Cardiac septum (tissue), 1 donor: ENCODE data around the gene NSUN2. TPM values are rescaled to one million over a fixed set of nuclear protein-coding genes. Genes with fewer than 3 reads are reported as not detected.

Source experiments
- DNase-seq: peaks from one replicate; pipeline ENCODE4 v3.0.0-alpha.2; 2020; ENCODE audit warnings: low spot score
- intact Hi-C: fragments of 100-400 bp; cut with DNase I; formaldehyde crosslinking; loops from one replicate; pipeline ENCODE4 v1.14.0; 2022
- total RNA-seq: library from RNA; stranded (reverse); fragmentation: NEBNext Ultra II Directional; extraction: Animal tissue kit (Norgen Biotek cat#: 25700); gene quantifications from one replicate; pipeline ENCODE4 v1.2.1, GENCODE V29; 2021
- donor health status: DM: no; HTN: no; CAD: no.

Gene NSUN2
- total RNA-seq, 1 donor from 2014 or later: 39.9 TPM

DNA sequence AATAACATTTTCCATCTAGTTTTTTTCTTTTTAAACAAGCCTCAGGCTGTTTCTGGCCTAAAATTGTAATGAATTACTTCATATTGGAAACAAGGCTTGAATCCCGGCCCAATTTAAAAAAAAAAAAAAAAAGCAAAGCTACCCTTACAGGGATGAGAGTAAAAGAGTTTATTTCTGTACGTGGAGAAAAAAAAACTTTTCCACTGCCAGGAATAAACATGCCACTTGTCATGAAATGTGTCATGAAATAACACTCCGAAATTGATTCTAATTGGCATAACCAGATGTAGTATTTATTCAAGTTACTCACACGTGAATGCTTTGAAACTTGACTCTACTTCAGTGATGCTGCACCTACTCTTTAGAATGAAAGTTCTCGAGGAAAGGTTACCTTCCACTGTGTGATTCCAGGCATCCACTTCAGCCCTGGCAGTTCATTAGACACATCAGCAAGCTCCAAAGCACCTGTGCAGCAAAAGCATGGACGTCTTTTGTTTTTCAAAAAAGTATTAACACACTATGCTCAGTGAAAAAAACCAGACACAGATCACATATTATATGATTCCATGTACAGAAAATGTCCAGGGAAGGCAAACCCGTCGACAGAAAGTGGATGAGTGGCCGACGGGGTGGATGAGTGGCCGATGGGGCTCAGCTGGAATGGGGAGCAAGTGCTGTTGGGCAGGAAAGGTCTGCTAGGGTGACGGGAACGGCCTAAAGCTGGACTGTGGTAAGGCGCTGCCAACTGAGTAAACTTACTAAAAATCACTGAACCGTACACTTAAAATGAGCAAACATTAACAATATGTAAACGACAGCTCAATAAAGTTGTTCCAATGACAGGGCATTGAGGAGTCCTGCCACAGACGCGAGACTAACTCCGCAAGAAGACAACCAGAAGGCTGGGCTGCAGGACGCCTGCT is 21.2 kb downstream of the NSUN2 start:
- no peak for DNase-seq
- intact Hi-C loops: no loop called here

DNA sequence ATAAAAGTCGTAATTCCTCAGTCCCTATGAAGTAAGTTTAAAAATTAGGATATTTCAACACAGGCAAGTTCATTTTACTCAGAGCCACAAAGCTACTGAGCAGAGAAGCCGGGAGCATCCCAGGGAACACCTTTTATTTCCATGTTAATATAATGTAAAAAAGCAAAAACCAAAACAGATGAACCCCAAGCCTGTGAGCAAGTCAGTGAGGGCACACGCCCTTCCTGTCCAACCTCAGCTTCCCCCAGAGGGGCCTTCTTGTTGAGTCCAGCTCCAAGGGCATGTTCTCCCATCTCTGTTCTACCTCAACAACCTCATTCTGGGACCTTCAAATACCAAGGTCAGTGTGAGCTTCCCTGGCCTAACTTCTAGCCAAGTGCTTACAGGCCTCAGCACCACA is 24.8 kb downstream of the NSUN2 start:
- intact Hi-C loops: no loop called here
- DNase-seq: no peak

DNA sequence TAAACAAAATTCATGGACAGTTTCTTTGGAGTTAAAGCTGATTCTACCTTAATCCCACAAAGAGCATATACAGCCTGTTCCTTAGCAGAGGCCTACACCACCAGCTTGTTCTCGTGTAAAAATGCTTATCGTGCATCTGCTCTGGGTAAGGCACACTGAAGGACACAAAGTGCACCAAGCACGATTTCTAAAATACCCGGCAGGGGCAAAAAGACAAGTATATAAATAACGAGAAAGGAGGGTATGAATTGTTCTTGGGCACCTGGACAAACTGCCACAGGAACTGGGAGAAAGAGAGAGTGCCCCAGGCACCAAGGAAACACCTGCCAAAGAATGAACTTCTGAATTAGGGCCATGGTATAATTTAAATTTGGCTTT is 25.3 kb downstream of the NSUN2 start:
- no peak for DNase-seq
- intact Hi-C loops: no loop called here

DNA sequence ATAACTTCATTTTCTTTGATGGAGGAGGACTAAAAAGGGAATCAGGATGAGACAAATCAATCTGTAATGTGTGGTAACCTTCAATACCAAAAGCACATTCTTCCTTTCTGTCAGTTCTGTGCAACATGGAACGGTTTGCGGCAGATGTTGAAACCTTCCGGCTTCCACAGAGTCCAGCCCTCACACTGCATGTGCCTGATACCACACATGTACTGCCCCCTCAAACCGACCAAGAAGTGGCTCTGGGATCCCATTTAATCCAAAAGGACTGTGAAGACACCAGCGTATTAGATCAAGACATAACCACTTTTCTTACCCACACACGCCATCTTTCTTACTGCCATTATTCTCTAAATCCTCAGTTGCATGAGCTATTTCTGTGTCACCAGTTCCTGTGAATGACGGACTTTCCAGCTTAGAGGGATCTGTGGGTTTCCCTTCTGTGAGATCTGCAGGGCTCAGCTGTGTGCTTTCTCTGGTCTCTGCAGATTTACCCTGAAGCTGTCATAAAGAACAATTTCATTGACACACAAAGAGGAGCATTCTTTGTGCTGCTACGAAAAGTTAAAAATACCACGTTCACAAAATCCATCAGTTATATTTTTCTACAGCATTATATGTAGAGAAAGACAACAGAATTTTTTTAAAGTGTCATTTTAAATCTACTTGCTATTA is 25.8 kb downstream of the NSUN2 start:
- DNase-seq: no peak

DNA sequence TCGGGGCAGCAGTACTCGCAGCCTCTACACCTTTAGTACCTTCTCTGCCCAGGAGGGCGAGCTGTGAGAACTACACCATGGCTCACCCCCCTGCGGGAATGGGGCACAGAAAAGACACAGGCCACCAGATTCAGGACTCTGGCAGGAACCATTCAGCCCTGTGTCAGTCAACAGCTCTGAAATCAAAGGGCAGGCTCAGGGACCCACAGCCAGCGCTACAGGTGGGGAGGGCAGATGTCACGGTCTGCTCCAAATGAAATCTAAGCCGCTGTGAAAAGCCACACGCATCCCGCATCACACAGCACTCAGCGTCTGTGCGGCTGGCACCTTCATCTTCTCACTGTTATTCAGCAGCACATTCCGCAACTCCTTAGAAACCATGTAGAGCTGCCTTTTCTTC is 27.9 kb downstream of the NSUN2 start:
- DNase-seq: no peak
- intact Hi-C loops: no loop called here

More for the DNA sequence above, 25.8 kb downstream of the NSUN2 start:
- intact Hi-C loops: no loop called here

DNA sequence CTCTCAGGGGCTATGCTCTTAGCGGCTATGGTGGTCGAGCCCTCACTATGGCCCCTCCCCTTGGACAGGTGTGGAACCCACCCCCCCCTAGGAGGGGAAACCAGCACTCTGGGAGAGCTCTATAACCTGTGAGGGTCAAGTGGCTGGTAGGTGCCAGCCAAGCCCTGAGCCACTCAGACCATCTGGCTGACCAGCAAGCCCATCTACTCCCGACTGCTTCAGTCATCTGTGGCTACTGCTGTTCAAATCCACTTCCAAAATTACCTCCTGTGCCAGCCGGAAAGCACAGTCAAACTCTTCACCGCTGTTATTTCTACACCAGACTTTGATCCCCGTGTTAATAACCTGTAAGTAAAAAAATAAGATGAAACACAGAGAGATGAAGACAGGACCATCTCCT is 28.5 kb downstream of the NSUN2 start:
- intact Hi-C loops: no loop called here
- DNase-seq: no peak

DNA sequence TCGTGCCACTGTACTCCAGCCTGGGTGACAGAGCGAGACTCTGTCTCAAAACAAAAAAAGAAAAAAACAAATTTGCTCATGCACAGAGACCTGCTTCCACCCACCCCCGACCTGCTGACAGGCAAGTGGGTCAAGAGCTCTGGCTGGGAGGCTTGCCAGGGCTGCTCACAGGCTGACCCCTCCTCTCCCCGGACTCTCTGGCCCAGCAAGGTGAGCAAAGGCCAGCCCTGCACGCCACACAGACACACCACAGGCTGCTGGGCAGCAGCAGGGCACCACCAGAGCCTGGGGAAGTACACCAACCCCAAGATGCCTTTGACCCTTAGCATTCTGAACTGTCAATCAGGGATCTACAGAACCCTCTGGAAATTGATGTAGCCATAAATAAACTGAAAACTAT is 29.2 kb downstream of the NSUN2 start:
- intact Hi-C loops: no loop called here
- no peak for DNase-seq

DNA sequence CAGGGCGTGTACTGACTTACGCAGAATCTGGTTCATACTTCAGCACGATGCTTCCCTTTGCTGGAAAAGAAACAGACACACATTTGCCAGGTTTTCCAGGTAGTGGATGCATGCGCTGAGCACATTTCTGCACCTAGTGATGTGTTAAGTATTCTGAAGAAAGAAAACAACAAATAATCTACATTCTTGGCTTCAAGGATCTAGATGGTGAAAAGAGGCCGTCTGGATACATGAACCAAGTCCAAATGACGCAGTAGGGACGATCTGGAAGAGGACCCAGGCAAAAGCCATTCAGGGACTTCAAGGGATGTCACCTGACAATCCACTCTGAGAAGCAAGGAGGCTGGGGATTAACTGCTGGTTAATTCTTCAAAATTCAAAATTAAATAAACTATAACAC is 30.4 kb downstream of the NSUN2 start:
- no peak for DNase-seq
- intact Hi-C loops: no loop called here

DNA sequence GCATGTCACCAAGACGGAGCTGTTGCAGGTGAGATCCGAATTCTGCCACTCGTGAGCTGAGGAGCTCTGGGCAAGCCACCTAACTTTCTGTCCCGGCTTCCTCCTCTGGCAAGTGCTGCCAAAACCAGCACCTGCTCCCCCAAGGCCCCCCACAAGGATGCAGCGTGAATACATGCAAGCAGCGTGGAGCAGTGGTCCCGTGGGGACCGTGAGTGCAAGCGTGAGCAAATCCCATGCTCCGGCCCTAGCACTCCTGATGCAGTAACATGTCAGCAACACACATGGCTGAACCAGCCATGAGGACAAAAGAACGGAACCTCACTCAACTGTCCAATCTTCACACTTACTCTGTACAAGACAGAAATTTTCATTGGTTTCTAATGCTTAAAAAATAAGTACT is 31.0 kb downstream of the NSUN2 start:
- intact Hi-C loops: no loop called here
- DNase-seq: no peak

DNA sequence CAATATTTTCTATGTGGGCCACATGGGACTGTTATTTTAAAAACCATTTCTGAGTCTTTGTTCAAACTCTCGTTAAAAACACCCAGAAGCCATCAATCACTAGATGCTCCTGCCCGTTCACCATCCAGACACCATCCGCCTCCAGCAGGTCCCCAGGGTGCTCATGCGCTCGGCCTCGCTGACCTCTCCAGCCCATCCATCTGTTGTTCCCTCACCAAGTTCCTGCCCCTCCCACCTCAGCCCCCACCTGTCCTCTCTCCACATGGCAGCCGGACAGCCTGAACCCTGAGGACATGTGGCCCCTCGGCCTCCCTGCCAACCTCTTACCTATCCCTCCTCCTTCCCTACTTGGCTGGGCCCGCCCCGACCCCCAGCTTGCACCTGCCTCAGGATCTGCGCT is 31.6 kb downstream of the NSUN2 start:
- intact Hi-C loops: no loop called here
- no peak for DNase-seq

DNA sequence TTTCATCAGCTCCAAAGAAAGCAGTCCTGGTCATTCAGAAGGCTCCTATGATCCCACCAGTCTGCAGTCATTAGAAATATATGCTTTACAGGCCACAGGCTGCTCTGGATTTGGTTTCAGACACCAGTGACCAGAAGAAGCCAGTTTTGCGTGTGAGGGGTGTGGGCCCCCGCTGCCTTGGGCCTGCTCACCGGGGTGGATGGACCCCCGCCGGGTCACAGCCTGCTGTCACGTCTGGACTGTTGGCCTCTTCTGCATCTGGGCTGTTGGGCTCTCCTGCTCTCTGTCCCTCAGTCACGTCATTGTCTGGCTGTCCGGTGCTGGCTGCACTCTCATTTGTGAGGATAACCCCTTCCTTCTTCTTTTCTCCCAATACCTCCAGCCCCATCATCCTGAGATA is 33.1 kb downstream of the NSUN2 start:
- no peak for DNase-seq
- intact Hi-C loops: no loop called here

DNA sequence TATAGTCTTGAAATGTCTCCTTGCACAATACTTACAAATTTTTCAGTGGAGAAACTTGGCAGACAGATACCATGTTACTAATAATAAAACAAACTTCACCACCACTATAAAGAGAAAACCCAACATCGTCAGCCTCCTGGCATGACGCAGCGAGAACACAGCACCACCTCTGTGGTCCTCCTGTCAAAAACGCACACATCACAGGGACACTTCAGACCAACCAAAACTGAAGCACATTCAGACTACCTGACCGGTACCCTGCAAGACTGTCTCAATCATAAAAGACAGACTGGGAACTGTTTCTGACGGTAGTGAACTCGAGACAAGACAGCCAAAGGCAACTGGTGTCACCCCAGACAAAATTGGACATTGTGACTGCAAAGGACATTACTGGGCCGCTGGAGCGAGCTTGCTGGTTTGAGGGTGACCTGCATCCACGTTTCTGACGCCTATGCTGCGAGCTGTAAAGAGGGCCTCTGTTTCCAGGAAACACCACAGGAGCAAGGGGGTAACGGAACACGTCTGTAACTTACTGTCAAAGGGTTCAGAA is 34.4 kb downstream of the NSUN2 start:
- DNase-seq: no peak
- intact Hi-C loops: no loop called here

DNA sequence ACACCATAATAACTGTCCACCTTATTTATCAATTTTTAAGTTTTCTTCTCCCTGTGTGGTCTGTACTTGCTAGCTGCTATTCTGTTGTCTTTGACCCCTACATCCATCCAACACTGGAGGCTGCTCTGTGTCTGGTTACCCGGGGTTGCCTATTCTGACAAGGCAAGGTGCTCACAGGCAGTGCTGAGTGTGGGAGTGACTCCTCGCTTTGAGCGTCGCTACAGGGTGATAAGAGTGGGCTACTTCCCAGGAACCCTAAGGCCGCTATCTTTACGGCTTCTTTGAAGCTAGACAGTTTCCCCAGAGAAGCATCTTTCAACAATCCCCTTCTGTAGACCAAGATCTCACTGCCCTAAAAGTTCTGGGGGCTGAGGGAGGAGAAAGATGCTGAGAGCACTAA is 35.3 kb downstream of the NSUN2 start:
- no peak for DNase-seq

DNA sequence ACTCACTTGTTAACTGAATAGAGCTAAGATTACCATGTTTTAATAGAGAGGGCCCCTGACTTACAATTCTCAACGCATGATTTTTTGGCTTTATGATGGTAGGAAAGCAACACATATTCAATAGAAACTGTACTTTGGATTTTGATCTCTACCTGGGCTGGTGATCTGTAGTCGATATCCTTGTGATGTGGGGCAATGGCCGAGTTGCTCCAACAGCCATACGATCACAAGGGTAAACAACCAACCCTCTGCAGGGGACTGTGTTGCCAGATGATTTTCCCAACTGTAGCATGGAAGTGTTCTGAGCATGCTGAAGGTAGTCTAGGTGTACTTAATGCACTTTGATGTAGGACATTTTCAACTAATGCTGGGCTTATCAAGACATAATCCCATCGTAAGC is 36.5 kb downstream of the NSUN2 start:
- intact Hi-C loops: no loop called here
- DNase-seq: no peak

More for the DNA sequence above, 35.3 kb downstream of the NSUN2 start:
- intact Hi-C loops: no loop called here

DNA sequence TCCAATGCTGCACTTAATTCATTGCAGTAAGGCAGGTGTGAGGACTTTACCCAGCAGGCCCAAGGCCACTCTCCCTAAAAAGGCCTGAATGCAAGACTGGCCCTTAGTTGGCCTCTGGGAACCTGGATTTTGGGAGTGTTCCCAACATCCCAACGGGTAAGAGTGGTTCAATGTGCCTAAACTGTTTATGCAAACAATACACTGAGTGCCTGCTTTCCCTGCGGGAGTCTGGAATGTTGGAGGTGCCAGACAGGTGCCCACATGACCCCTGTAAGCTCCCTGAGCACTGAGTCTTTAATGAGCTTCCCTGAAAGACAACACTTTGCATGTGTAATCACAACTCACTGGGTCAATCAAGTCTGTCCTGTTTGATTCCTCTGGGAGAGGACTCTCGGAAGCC is 37.4 kb downstream of the NSUN2 start:
- intact Hi-C loops: no loop called here
- no peak for DNase-seq

DNA sequence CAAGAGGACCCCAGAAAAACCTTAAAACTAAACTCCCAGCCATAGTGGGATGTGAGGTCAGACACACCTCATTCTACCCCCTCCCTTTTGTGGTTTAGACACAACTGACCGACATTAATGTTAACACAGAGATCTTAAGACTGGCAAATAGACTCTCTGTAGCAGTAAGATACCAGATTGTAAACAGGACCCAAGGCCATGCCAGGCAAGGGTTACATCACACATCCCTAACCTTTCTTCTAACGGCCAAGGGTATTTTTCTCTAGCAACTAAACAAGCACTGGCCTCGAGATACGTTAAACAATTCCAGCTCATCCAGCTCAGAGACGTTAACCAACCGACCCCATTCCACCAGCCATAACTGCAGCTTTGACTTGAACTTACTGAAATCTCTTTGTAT is 38.8 kb downstream of the NSUN2 start:
- no peak for DNase-seq
- intact Hi-C loops: no loop called here

DNA sequence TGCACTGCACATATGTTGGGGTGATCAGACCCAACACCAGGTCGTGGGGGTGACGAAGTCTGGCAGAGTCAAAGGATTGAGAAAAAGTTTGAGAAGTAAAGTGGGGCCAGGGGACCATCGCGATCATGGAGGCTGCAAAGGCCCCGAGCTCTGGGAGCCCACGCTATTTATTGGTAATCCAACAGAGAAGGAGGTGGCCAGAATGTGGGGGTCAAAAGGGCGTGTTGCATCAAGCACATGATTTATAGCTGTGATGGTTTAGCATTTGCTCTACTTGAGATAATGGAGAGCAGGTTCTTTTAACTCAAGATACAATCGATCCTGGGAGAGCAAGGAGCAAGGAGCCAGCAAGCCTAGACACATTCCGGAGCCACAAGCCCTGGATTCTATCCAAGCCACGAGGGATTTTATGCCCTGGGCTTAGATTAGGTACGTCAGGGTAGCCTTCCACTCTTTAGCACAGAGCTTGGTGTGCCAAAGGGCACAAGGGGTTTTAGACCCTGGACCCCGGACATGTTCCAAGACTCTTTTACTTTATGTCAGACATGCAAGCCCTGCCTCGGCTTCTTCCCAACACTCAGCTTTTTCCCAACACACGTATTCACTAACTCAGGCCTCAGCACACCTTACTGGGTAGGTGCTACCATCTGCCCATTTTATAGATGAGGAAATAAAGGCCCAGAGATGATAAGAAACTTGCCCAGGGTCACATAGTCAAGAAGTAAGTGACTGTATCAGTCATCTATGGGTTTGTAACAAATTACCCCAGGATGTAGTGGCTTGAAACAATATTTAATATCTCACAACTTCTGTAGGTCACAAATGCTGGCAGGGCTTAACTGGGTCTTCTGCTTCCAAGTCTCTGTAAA is 39.5 kb downstream of the NSUN2 start:
- intact Hi-C loops: no loop called here
- no peak for DNase-seq

DNA sequence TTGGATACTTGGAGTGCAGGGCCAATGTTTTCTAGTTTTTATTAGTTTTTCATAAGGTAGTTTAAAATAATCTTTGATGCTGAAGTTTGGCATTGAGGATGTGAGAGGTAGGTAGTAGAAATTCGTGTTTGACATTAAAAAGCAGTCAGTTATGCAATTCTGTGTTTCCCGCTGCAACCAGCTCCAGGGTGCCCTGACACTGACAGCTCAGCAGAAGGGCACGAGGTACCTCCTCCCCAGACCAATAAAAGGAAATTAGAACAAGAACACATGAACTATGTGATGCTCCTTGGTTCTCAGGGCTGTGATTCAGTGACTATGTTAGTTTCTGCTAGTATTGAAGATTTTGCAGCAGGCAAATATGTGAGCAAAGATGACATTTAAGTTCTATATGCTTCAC is 40.2 kb downstream of the NSUN2 start:
- intact Hi-C loops: no loop called here
- DNase-seq: no peak

DNA sequence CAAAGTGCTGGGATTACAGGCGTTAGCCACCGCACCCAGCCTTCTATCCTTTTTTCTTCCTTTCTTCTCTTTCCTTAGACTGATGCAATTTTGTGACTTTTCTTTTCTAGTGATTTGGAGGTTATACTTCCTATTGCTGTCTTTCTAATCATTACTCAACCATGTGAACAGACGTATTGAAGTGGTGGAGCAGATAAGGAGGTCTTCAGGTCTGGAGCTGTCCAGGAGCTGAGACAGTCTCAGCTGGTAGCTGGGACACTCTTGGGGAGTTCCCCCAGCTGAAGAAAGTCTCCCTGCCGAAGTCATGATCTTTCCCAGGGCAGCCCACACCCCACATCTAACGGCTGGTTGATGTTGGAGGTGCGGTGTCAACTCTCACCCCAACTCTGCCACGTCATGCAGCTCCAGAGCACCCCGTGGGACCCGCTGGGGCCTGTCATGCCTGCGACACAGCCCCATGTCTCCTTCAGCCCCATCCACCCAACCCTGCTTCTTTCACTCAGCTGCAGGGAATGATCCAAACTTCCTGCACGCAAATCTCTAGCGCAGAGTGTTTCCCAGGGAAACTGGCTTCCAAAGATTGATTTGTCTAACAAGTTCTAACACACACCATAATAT is 41.1 kb downstream of the NSUN2 start:
- DNase-seq: no peak
- intact Hi-C loops: no loop called here

DNA sequence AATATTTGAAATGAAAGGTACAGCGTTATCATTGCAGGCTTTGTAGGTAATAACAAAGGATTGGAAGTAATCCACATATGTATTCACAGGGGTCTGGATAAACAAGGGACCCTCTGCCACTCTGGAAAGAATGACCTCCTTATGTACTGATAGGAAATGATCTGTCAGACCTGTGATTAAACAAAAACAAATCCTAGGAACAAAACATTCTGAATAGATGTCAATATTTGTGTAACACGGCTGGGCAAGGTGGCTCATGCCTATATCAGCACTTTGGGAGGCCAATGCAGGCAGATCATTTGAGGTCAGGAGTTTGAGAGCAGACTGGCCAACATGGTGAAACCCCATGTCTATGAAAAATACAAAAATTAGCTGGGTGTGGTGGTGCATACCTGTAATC is 42.3 kb downstream of the NSUN2 start:
- intact Hi-C loops: no loop called here
- DNase-seq: no peak
